Epithelial cell of proximal tubule (primary cell): ENCODE results near the gene PSD. TPM values are rescaled to one million over a fixed set of nuclear protein-coding genes. Genes with fewer than 3 reads are reported as not detected.
A peak's percentile ranks its signal among the peaks of the same experiment; 100 is the strongest.

ENCODE experiments used
- DNase-seq: peaks from one replicate; pipeline ENCODE4 v3.0.0-alpha.2; 2011; ENCODE audit warnings: low read depth
- H3K4me3 ChIP-seq: 2 replicates; pipeline ENCODE4 v1.5.1; 2011; ENCODE audit warnings: low read depth, mild to moderate bottlenecking, low read length
- total RNA-seq: library from RNA; depleted of rRNA; stranded (reverse); fragments of >200 nt; gene quantifications from 2 replicates; pipeline ENCODE4 v1.2.3, GENCODE V29; 2015
- TF ChIP-seq, protein P1 (sequence below): conservative IDR thresholded peaks from 2 replicates; pipeline ENCODE4 v1.5.1; 2012; ENCODE audit warnings: low read depth, mild to moderate bottlenecking, low read length

The PSD gene
- total RNA-seq, 1 donor from 2014 or later: 0.52 TPM

- TF ChIP-seq, protein P1, sequence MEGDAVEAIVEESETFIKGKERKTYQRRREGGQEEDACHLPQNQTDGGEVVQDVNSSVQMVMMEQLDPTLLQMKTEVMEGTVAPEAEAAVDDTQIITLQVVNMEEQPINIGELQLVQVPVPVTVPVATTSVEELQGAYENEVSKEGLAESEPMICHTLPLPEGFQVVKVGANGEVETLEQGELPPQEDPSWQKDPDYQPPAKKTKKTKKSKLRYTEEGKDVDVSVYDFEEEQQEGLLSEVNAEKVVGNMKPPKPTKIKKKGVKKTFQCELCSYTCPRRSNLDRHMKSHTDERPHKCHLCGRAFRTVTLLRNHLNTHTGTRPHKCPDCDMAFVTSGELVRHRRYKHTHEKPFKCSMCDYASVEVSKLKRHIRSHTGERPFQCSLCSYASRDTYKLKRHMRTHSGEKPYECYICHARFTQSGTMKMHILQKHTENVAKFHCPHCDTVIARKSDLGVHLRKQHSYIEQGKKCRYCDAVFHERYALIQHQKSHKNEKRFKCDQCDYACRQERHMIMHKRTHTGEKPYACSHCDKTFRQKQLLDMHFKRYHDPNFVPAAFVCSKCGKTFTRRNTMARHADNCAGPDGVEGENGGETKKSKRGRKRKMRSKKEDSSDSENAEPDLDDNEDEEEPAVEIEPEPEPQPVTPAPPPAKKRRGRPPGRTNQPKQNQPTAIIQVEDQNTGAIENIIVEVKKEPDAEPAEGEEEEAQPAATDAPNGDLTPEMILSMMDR: peak; percentile 30
- DNase-seq: no peak
- no peak overlapping the region for H3K4me3 ChIP-seq
These were observed 43.3 kb downstream of the PSD start for GRCh38 chr10:102375250-102375649.

DNA sequence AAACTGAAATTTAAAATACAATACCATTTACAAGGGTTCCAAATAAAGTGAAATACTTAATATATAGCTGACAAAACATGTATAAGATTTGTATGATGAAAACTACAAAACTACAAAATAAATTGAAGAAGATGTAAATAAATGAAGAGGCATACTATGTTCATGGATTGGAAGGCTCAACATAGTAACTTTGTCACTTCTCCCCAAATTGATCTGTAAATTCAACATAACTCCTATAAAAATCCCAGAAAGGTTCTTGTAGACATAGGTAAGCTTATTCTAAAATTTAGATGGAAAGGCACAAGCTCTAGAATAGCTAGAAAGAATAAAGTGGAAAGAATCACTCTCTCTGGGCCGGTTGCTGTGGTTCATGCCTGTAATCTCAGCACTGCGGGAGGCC lies 47.3 kb downstream of the PSD start:
- no peak overlapping the region for H3K4me3 ChIP-seq
- DNase-seq: no peak
- TF ChIP-seq, protein P1: no peak

- no peak for DNase-seq
These were observed 50.5 kb downstream of the PSD start for GRCh38 chr10:102368077-102368476.

GRCh38 chr10:102367441-102367840 lies 51.1 kb downstream of the PSD start:
- TF ChIP-seq, protein P1: no peak
- no peak for DNase-seq
- no peak overlapping the region for H3K4me3 ChIP-seq

More at GRCh38 chr10:102368077-102368476, 50.5 kb downstream of the PSD start:
- TF ChIP-seq, protein P1: no peak
- no peak overlapping the region for H3K4me3 ChIP-seq

DNA sequence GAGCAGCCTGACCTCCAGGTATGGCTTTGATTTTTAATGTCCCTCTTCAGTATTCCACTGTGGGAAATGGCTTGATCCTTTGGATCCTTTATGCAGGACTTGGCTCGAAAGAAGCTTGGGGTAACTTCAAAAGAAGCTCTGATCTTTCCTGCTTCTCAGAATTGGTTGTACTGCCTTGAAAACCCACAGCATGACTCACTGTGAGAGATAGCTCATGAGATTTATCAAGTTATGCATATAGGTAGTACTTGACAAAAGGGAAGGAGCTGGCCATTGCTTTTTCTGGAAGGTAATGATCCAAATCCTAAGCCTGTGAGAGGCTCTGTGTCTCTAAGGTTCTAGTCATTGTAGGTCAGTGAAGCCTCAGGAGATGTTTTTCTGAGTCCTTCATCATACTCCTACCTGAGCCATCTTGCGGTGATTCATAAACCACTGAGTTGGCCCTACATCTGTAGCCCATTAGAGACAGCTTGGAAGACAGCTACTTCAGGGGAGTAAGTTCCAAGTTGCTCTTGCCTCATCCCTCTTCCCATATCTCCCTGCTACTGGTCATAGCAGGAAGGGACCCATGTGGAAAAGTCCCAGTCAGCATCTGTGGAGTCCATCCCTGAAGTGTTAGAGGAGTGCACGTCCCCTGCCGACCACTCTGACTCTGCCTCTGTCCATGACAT lies 59.7 kb downstream of the PSD start:
- H3K4me3 ChIP-seq: no peak overlapping the region
- no peak for DNase-seq
- TF ChIP-seq, protein P1: no peak

GRCh38 chr10:102354451-102354850 lies 64.1 kb downstream of the PSD start:
- H3K4me3 ChIP-seq: no peak overlapping the region
- DNase-seq: no peak
- TF ChIP-seq, protein P1: no peak

Other genes starting within 250 kb of the PSD start
- 0.06 and 0.07 TPM in 2 replicates for gene ELOVL3, start 192.5 kb downstream of the PSD start, total RNA-seq
- gene PITX3, start 177.3 kb downstream of the PSD start, total RNA-seq: 0.65 and 2.7 TPM in 2 replicates
- 30.7 and 36.3 TPM in 2 replicates for gene GBF1, start 173.3 kb downstream of the PSD start, total RNA-seq
- gene NFKB2, start 23.1 kb downstream of the PSD start, total RNA-seq: 73.9 and 84.9 TPM in 2 replicates
- 23.8 and 34.6 TPM in 2 replicates for gene FBXL15, start 2.1 kb upstream of the PSD start, total RNA-seq
- 77.8 and 98.5 TPM in 2 replicates for gene CUEDC2, start 13.8 kb upstream of the PSD start, total RNA-seq
- gene C10orf95, start 32.8 kb upstream of the PSD start, total RNA-seq: 2.2 and 10.3 TPM in 2 replicates
- 129 and 136 TPM in 2 replicates for gene ACTR1A, start 83.9 kb upstream of the PSD start, total RNA-seq
- 4.4 and 6.2 TPM in 2 replicates for gene SUFU, start 85.2 kb upstream of the PSD start, total RNA-seq
- 120 and 182 TPM in 2 replicates for gene TRIM8, start 225.7 kb upstream of the PSD start, total RNA-seq